Stimulated activated CD4-positive, alpha-beta T cell treated with anti-CD3 and anti-CD28 coated beads, TNF-alpha, amount 100 ng/mL, for 4 hours (primary cell): Measurements from ENCODE around the gene SPATA12.

Experiments
- DNase-seq, 3 experiments: peaks; one replicate each; pipeline ENCODE4 v3.0.0-alpha.2; 2020; ENCODE audit warnings: low read depth in 3 of 3

Gene SPATA12

DNA sequence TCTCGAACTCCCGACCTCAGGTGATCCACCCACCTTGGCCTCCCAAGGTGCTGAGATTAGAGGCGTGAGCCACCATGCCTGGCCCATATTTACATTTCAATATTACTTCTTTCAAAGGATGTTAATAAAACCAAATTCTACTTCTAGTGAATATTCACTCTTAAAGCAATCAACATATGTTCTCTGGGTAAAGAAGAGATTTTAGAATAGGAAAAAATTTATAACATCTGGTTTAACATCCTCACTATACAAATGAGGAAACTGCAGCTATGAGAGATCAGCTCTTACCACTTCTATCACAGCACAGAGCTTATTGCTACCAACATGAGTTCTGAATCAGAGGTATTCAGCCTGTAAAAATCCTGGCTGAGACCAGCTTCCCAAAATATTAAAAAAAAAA, 56.0 kb downstream of the SPATA12 start:
- no peak for DNase-seq

DNA sequence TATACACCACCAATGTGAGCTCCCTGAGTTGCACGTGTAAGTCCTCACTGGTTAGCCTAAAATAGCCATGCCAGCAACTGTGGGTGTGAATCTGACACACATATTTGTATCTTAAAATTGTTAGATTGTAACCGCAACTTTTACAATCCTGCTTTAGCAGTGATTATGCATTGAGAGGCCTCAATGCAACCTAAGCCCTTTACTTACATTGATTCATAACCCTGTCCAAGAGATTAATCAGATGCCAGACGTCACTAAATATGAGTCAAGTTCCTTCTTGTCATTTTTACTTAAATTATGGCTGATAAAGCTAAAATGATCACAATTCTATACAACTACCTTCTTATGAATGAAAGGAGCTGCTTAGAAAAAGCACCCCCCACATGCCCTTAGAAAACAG, 57.8 kb downstream of the SPATA12 start:
- DNase-seq: no peak

DNA sequence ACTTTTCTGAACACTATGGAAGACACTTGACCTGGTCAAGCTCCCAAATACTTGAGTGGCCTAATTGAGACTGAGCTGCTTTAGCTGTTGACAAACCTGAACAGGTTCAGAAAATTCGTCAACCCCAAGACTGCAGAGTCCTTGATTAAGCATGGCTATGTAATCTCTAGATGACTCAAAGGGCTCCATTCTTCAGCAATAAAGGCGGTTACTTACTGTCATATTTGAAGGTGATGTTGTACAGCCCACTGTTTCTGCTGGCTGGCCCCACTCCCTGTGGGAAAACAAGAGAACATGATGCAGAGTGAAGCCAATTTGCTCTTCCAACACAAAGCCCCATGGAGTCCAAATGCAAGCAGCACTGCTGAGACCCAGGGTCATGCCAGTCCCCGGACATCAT, 59.6 kb downstream of the SPATA12 start:
- DNase-seq: no peak

DNA sequence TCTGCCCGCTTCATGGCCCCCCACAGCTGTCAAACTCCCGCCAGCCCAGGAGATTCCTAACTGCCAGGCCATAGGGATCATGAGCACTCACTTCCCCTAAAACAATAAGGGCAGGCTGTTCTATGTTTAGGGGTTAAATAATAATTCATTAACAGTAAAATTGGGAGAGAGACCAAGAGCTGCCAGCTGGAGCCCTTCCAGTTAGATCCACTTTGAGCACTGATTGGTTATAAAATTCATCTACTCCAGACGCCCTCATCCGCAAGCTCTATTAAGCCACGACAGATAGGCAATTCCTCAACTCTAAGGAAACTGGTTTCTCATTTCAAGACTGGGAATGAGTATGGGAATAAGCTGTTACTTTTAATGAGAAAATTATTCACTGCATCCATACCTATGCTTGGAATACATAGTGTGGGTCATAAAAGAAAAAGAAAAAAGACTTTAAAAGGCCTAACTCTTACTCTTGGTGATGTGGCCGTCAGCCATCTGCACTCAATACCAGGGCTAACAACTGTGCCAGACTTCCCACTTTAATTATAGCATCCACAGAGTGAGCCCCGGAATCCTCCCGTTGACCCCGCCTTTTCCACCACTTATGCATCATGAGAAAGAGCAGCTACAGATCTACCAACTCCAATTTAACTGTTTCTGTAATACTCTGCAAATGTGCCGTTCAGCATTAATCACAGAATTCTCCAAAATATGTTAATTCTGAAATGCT, 60.1 kb downstream of the SPATA12 start:
- no peak for DNase-seq
